Lower lobe of right lung (tissue), 2 donors: ENCODE measurements around the gene NFIA. TPM values are rescaled to one million over a fixed set of nuclear protein-coding genes. Genes with fewer than 3 reads are reported as not detected.

Source experiments
- ATAC-seq, 2 donors: fragments of 200-7000 bp; cut with Tn5 transposase; one replicate each; pipeline ENCODE4 v1.9.1; 2020 to 2022; ENCODE audit warnings: mild to moderate bottlenecking in 2 of 2, moderate library complexity in 2 of 2
- DNase-seq: peaks from one replicate; pipeline ENCODE4 v3.0.0-alpha.2; 2020
- H3K27ac ChIP-seq: fragments of 200-600 bp; one replicate; pipeline ENCODE4 v1.8.0; 2022
- H3K27me3 ChIP-seq: fragments of 200-600 bp; one replicate; pipeline ENCODE4 v1.8.0; 2022; ENCODE audit warnings: low read depth
- H3K36me3 ChIP-seq: fragments of 200-600 bp; one replicate; pipeline ENCODE4 v1.8.0; 2022; ENCODE audit warnings: mild to moderate bottlenecking
- H3K4me1 ChIP-seq: fragments of 200-600 bp; one replicate; pipeline ENCODE4 v1.8.0; 2022
- H3K4me3 ChIP-seq: fragments of 200-600 bp; one replicate; pipeline ENCODE4 v1.8.0; 2022; ENCODE audit warnings: mild to moderate bottlenecking
- H3K9me3 ChIP-seq: fragments of 200-600 bp; one replicate; pipeline ENCODE4 v1.8.0; 2022
- CTCF ChIP-seq: fragments of 200-600 bp; IDR thresholded peaks from one replicate; pipeline ENCODE4 v1.8.0; 2022; ENCODE audit warnings: antibody characterized with exemption, mild to moderate bottlenecking
- intact Hi-C: fragments of 100-400 bp; cut with DNase I; formaldehyde crosslinking; loops from one replicate; pipeline ENCODE4 v1.11.0; 2022
- total RNA-seq: library from RNA; stranded (reverse); fragmentation: NEBNext Ultra II Directional; extraction: Animal tissue kit (Norgen Biotek cat#: 25700); gene quantifications from one replicate; pipeline ENCODE4 v1.2.1, GENCODE V29; 2021
- donor health status: DM: no; HTN: yes; CAD: no; lungs with severe emphysema.

Gene NFIA
- total RNA-seq, 1 donor from 2014 or later: 70.0 TPM

DNA sequence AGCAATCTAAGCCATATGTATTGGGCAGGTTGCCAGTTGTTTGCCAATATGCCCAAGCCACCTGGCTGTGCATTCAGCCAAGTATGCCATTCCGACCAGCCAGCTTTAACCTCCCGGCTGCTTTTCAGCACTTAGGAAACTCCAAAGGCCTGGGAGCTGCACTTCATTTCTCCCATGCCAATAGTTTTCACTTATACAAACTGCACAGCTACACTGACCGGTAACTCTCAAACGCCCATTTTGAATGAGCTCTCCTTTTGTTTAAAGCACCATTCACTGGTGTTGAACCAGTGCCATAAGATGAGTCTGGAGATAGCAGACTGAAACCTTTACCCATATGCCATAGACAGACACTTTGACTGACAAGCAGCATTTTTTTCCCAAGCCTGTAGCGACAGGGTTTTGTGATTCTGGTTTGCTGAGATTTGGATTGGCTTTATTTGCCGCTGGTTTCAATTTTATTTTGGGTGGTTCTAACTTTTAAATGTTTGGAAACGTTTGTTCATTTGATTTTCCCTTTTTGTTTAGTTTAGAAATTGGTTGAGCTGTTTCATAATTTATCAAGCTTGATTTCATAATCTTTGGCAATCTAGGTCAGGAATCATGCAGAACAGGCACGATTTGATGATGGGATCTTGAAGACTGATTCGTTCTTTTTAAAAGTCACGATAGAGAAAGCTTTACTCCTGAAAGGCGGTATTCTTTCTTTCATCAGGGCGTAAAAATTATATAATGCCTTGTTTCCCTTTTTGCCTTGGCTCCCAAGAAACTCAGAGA, 144.6 kb downstream of the NFIA start:
- H3K4me3 ChIP-seq: peak overlapping the region; percentile 24
- intact Hi-C loops: no loop called here
- no peak for DNase-seq

DNA sequence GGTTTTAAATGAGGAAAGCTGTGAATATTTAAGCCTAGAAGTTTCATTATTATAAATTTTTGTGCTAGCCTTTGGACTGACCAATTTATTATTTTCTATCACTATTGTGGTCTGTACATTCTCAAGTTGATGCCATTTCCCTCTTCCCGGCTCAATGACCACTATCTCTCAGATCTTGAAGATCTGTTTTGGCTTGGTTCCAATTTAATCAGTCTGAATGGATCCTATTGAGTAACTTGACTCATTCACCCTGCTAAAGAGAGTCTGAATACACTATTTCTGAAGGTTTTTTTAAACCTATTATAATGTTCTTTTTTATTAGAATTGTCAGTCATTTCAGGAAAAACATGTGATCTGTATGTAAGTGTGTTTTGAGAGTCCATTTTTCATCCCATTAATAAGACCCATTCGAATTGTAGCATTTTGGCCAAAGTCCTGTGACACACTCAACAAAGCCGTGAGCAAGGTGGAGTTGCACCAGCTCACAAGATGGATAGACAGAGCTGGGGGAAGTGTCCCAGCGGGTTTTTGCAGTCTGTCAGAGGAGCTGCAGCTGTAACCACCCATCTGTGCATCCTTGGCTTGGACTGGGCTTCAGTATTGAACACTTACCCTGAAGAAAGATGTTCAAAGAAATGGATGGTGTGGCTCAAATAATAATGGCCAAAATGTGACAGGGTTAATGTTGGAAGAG, 145.6 kb downstream of the NFIA start:
- Histone ChIP-seq H3K27me3 (no peaks in the 10 kb centered on the region), H3K4me3 (no peak overlapping the region), H3K4me1 (peaks cover 32% of the 10 kb centered on the region), H3K36me3 (no peaks in the 10 kb centered on the region), H3K9me3 (no peaks in the 10 kb centered on the region), H3K27ac (no peak overlapping the region)
- ATAC-seq (no peak), DNase-seq (no peak)
- no peak for TF ChIP-seq CTCF
- intact Hi-C loops: no loop called here

More for the DNA sequence above, 144.6 kb downstream of the NFIA start:
- no peaks in the 10 kb centered on the region for H3K9me3 ChIP-seq
- no peak for TF ChIP-seq CTCF
- ATAC-seq: peak; percentile 19 to 59
- peaks cover 36% of the 10 kb centered on the region for H3K4me1 ChIP-seq
- no peaks in the 10 kb centered on the region for H3K36me3 ChIP-seq
- no peaks in the 10 kb centered on the region for H3K27me3 ChIP-seq
- peak overlapping the region; percentile 48 for H3K27ac ChIP-seq

DNA sequence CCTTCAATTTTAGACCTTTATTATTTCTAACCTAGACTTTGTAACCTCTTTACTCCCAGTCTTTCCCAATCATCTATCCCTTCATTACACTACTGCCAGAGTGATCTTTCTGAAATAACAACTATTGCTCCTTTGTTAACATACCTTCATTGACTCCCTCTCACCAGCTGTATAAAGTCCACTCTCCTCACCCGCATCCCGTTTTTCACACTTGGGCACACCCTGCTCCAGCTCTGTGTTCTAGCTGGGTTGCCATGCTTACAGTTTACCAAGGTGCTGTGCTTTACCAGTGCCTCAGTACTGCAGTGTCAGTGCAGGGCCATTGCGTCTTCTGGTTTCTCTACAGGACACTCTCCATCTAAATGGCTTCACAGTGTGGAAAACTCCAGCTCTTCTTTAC, 148.2 kb downstream of the NFIA start:
- Histone ChIP-seq H3K27ac (no peak overlapping the region), H3K36me3 (no peaks in the 10 kb centered on the region), H3K4me3 (no peak overlapping the region), H3K4me1 (peaks cover 18% of the 10 kb centered on the region), H3K27me3 (no peaks in the 10 kb centered on the region), H3K9me3 (no peaks in the 10 kb centered on the region)
- no peak for TF ChIP-seq CTCF
- no peak for DNase-seq
- intact Hi-C loops: no loop called here
- no peak for ATAC-seq

- intact Hi-C loops: no loop called here
- H3K4me1 ChIP-seq: peaks cover 12% of the 10 kb centered on the region
- H3K27ac ChIP-seq: no peak overlapping the region
- no peak for ATAC-seq
- no peak overlapping the region for H3K4me3 ChIP-seq
- DNase-seq: no peak
- H3K27me3 ChIP-seq: no peaks in the 10 kb centered on the region
- no peak for TF ChIP-seq CTCF
- no peaks in the 10 kb centered on the region for H3K9me3 ChIP-seq
- H3K36me3 ChIP-seq: no peaks in the 10 kb centered on the region
Observed at GRCh38 chr1:61231795-61232194, 149.4 kb downstream of the NFIA start.

GRCh38 chr1:61233121-61233660, 150.8 kb downstream of the NFIA start:
- intact Hi-C loops: no loop called here
- ATAC-seq (no peak), DNase-seq (no peak)
- no peaks in the 10 kb centered on the region for H3K4me1 ChIP-seq
- H3K27me3 ChIP-seq: no peaks in the 10 kb centered on the region
- no peaks in the 10 kb centered on the region for H3K9me3 ChIP-seq
- no peak overlapping the region for H3K4me3 ChIP-seq
- no peak for TF ChIP-seq CTCF
- H3K27ac ChIP-seq: no peak overlapping the region
- H3K36me3 ChIP-seq: no peaks in the 10 kb centered on the region
